NOMO-1 treated with DMSO at 0.1 percent for 48 hours (cell line): ENCODE measurements around the gene CARMIL3.
"Not testable (repeated sequence)": the region's sequence is repeated elsewhere in the genome, so short reads cannot be mapped to it uniquely, and the experiment has no call there.

Source experiments
- DNase-seq: peaks from one replicate; lab custom pipeline; 2025; ENCODE audit not compliant: unreplicated experiment; lab: John Stamatoyannopoulos, UW

Gene CARMIL3

DNA sequence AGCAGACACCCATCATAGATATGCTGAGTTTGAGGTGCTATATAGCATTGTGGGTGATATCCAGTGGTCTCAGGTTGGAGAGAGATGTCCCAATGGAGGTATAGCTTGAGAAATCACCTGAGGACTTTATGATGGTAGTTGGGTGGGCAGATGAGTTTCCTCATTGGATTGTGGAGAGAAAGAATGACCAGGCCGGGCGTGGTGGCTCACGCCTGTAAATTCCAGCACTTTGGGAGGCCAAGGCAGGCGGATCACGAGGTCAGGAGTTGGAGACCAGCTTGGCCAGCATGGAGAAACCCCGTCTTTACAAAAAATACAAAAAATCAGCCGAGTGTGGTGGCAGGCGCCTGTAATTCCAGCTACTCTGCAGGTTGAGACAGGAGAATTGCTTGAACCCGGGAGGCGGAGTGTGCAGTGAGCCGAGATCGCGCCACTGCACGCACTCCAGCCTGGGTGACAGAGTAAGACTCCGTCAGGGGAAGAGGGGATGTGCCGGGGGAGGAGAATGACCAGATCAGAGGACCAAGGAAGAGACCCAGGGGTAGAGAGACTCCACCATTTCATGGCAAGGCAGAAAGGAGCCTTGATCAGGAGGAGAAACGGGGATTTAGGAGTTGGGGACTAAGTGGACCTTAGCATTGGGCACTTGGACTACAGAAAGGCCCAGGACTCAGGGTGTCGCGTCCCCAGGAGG, 41.5 kb downstream of the CARMIL3 start:
- DNase-seq = no peak

DNA sequence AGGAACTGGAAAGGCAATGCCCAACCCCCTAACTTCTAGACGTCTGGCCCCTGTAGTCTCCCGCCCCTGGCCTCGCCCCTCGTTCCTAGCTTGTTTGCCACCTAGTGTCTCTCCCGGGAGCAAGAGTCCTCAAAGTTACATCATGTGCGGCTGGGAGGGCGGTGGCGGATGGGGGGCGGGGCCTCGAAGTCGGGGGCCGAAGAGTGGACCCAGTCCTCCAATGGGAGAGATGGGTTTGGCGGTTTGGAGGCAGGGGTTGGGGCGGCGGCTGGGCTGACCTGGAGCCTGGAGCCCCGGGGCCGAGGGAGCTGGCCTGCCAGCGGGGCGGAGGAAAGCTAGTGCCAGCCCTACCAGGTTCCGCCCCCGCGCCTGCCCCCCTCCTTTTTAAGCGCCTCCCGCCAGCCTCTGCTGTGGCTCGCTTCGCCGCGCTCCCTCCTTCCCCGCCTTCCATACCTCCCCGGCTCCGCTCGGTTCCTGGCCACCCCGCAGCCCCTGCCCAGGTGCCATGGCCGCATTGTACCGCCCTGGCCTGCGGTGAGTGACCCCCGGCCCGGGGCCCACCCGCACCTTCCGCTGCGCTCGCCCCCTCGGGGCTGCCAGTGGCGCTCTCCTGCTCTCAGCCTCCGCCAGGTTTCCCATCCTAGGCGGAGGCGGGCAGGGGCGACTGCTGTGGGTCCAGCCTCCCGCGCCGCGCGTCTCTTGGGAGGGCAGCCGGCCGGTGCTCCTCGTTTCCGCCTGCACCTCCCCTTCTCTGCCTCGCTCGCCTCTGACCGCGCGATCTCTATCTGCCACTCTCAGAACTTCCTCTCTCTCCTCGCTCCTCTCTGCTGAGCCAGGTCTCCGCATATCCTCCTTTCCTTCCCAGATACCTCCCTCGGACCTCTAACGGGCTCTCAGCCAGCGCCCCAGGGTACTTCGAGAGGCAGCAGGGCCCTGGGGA, 42.4 kb downstream of the CARMIL3 start, which contains the start of gene PCK2:
Gene PCK2, plus strand, starts transcription at position 411 of the 940 bp plus-strand sequence. Its CDS starts 95 bp downstream, at position 506.
- peak; percentile 93 for DNase-seq

DNA sequence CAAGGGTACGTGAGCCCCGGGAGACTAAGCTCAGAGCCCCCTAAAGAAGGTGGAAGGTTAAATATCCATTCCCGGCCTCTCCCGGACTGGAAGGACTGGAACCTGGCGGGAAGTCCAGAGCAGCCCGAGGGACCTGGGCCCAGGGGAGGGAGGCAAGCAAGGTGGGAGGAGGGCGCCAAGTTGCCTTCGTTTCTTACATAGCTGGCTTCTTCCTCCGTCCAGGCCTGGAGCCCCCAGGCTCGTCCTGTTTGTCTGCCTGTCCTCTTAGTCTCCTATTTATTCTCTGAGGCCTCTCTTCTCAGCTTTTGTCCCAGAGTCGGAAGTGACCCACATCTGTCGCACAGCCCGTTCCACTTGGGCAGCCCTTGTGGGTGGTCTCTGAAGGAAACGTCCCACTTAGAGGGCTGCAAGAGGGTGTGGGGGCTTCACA, 43.0 kb downstream of the CARMIL3 start:
- no peak for DNase-seq

DNA sequence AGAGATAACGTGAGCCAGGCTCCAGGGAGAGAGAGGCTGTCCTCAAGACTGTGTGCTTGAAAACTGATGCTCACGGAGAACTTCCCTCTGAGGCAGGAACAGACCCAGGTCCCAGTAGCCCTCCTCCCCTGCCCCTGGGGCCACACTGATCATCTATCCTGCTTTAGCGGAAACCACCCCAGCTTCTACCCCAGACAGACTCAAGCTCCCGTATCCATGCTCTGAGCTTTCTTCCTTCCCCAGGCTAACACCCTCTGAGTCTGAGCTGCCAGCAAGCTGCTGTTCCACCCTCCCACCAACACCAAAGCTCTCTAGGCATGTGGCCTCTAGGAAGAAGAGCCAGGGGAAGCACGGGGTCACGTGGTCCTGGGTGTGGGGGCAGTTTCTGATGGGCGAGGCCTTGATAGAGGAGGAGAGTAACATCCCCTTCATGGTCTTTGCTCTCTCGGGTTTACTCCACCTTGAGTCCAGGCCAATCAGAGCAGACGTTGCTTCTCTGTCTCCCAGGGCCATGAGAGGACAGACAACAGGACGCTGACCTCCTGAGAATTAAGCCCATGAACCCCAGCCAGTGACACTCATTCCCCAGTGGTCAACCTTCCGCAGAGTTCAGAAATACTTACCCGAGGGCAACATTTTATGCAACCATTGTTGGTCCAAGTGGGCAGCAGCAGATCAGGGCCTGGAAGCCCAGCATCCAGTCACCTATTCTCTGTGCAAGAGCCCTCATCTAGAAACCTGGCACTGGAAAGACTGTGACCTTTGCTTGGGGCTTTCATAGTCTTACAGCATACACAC, 43.7 kb downstream of the CARMIL3 start:
- DNase-seq = peak; percentile 45

DNA sequence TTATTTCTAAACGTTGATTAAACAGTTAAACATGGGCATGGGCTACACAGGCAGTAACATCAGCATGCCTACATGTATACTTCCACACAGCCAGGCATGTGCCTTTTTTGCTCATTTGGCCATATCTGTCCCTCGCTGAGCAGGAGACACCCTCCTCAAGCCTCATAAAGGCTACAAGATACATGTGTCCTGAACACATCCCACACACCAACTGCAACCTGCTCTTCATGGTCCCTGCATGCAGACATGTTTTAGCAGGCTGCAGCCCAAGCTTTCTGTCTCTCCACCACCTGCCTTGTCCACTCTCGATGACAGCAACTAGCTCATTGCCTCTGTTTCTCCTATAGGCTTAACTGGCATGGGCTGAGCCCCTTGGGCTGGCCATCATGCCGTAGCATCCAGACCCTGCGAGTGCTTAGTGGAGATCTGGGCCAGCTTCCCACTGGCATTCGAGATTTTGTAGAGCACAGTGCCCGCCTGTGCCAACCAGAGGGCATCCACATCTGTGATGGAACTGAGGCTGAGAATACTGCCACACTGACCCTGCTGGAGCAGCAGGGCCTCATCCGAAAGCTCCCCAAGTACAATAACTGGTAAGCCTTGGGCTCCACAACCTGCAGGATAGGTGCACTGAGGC, 44.9 kb downstream of the CARMIL3 start:
- no peak for DNase-seq

DNA sequence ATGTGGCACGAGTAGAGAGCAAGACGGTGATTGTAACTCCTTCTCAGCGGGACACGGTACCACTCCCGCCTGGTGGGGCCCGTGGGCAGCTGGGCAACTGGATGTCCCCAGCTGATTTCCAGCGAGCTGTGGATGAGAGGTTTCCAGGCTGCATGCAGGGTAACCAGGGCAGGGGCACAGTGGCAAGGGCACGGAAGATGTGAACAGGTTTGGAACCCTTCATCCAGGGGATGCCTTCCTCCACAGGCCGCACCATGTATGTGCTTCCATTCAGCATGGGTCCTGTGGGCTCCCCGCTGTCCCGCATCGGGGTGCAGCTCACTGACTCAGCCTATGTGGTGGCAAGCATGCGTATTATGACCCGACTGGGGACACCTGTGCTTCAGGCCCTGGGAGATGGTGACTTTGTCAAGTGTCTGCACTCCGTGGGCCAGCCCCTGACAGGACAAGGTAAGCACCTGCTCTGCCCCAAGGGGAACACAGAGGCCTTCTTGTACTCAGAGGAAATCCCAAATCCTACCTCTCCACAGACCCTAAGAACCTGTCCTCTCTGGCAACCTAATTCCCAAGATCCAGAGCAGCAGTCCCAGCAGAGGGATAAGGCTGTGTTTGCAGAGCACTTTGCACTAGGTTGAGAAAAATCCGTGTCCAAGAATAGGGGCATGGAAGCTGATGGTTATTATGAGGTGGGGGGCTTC, 46.6 kb downstream of the CARMIL3 start:
- no peak for DNase-seq

DNA sequence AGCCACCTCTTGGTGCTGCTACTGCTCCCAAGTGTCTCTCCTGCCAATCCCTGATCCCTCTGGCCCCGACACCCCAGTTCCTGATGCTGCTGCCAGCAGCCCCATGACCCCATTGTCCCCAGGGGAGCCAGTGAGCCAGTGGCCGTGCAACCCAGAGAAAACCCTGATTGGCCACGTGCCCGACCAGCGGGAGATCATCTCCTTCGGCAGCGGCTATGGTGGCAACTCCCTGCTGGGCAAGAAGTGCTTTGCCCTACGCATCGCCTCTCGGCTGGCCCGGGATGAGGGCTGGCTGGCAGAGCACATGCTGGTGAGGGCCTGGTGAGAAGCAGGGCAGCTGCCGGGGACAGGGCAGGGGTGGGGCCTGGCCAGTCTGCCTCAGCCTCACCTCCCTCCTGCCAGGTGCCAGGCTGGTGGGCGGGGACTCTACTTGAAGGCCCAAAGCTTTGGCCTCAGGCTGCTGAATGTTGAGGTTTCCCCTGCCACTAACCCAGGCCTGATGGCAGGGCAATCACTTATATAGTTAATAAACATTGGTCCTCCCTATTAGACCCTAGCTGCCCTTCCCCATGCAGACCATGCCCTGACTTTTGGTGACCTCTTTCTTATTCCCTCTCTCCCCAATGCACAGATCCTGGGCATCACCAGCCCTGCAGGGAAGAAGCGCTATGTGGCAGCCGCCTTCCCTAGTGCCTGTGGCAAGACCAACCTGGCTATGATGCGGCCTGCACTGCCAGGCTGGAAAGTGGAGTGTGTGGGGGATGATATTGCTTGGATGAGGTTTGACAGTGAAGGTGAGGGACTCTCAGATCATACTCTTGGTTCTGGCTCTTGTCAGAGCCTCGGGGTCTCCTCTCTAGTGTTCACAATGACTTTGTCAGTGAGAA, 47.4 kb downstream of the CARMIL3 start:
- no peak for DNase-seq

DNA sequence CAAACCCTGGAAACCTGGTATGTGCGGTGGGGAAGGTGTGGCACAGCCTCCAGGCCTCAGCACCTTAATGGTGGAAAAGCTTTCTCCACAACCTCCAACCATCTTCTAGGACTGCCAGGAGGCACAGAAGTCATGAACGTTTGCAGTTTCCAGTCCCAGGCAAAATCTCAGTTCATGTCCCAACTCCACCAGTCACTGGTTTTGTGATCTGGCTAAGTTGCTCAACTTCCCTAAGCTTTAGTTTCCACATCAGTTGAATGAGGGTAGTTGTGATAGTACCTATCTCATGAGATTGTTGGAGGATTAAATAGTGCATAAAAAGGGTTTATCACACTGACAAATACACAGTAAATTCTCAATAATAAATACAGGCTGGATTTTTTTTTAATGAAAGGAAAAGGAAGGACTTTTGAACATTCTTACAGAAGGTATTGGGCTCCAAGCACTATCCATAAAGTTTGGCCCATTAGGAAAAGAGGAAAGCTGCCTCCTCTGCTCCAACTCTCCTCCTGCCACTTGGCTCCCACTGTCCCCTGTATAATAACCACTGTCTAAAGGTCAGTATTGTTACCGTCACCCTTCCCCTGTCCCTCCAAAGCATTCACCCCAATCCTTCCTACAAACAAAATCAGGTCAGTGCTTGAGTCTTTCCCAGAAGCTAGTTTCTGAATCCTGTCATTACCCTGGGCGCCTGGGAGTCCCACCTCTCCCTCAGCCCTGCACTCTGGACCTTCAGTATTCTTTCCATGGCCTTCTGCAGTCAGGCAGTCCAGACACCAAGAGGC, 48.6 kb downstream of the CARMIL3 start:
- DNase-seq = peak; percentile 15

DNA sequence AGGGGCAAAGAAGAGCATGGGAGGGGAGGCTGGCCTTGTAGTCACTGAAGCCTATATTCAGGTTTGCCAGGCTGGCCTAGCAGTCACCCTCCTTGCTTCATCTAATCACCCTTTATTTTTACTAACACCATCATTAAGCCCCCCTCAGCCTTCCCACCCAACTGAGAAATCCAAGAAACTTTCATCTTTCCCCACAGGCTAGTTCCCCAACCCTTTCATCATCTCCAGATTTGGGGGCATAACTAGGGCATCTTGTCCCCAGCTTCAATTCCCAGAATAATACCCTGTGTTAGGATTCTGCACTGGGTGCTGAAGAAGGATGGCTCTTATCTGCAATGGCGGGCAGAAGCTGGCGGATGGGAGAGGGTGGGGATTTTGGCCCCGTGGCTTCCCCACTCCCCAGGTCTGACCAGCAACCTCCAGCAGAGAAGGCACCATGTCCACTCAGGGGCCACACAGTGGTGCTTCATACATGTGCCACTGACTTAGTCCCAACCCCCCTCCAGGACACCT, 49.2 kb downstream of the CARMIL3 start:
- no peak for DNase-seq

DNA sequence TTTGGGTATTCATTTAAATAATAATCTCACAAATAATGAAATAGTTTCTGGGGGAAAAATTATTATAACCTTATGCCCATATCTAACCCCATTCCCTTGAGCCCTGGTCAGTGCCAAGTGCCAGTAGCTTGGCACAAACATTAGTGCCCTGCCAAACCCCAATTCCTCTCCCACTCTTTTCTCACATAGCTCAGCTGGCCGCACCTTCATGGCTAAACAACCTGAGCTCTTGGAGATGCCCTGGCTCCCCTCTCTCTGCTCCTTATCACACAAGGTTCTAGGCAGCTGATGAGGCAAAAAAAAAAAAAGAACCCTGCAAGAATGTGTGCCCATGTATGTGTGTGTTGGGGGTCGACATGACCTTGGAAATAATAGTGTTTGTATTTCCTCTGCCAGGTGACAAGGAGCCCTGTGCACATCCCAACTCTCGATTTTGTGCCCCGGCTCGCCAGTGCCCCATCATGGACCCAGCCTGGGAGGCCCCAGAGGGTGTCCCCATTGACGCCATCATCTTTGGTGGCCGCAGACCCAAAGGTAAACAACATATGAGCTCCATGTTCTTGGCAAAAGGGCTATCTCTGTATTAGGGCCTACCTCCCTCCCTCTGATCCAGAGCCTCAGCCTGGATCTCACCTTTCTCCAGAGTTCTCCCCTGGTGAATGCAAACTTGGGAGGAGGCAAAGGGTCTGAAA, 50.7 kb downstream of the CARMIL3 start:
- no peak for DNase-seq

DNA sequence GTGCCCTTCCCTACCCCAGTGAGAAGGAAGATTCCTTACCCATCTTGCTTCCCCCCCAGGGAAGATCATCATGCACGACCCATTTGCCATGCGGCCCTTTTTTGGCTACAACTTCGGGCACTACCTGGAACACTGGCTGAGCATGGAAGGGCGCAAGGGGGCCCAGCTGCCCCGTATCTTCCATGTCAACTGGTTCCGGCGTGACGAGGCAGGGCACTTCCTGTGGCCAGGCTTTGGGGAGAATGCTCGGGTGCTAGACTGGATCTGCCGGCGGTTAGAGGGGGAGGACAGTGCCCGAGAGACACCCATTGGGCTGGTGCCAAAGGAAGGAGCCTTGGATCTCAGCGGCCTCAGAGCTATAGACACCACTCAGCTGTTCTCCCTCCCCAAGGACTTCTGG, 51.6 kb downstream of the CARMIL3 start:
- no peak for DNase-seq

DNA sequence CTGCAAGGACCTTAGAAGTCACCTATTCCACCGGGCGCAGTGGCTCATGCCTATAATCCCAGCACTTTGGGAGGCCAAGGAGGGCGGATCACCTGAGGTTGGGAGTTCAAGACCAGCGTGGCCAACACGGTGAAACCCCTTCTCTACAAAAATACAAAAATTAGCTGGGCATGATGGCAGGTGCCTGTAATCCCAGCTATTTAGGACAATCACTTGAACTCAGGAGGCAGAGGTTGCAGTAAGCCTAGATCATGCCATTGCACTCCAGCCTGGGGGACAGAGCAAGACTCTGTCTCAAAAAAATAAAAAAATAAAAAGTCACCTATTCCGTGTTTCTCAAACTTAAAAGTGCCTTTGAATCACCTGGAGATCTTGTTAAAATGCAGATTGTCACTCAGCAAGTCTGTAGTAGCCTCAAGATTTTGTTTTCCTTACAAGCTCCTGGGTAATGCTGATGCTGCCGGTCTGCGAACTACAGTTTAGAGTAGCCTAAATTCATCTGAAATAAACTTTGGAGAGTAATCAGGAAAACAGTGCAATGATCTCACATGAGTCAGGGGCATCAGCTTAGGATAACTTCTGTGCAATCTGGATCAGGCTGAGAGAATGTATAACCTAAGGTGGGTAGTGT, 53.9 kb downstream of the CARMIL3 start:
- DNase-seq = not testable (repeated sequence)

DNA sequence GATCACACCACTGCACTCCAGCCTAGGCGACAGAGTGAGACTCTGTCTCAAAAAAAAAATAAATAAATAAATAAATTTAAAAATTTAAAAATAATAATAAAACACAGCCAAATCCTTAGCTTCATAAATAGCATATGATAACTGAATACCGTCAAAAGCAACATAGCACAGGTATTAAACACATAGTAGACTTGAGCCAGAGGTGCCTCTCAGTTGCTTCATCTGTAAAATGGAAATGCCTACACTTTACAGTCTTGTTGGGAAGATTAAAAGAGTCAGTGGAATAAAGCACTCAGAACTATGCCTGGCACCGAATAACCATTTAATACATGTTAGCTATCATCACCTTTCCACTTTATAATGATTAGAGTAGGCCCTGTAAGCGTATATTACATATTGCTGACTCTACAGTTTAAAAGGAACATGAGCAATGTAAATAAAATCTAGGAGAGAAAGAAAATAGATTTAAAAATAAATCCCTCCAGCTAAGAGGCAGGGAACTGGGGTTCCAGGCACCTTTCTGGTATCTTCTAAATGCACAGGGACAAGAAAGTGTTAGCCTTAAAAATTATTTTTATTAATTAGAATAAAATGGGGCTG, 55.0 kb downstream of the CARMIL3 start:
- DNase-seq = no peak

DNA sequence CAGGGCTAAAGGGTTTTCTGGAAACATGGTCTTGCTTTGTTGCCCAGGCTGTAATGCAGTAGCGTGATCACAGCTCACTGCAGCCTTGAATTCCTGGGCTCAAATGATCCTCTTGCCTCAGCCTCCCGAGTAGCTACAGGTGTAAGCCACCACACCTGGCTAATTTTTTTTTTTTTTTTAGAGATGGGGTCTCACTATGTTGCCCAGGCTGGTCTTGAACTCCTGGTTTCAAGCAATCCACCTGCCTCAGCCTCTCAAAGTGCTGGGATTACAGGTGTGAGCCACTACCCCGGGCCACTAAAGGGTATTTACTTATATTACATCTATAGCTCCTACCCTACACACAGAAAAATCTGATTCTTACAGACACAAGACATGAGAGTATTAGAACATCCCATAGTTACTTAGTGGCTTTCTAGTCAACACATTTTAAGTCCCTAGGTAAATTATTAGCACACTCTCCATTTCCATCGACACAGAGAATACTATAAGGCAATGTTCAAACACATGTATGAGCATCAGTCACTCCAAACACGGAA, 56.6 kb downstream of the CARMIL3 start:
- DNase-seq = no peak

DNA sequence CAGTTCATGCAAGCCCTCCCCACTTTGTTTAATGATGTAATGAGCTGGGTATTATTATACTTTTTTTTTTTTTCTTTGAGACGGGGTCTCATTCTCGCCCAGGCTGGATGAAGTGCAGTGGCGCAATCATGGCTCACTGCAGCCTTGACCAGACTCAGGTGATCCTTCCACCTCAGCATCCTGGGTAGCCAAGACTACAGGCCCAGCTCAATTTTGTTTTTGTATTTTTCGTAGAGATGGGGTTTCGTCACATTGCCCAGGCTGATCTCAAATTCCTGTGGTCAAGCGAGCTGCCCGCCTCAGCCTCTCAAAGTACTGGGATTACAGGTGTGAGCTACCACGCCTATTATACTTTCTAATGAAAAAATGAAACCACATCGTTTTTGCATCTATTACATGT, 58.3 kb downstream of the CARMIL3 start:
- DNase-seq = no peak

DNA sequence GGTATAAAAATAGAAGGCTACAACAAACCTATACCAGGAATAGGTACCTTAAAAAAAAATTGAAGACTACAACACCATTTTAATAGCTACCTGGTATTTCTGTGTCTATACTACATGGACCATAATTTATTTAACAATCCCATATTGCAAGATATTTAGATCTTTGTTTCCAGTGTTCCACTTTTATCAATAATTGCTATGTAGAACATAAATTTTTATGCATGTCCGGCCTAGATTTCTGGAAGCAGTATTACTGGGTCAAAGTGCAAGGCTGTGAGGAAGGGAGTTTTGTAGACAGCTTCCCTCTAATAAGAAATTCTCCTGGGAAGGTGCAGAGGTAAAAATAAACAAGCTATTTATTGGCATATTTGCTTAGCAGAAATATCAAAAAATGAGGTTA, 58.7 kb downstream of the CARMIL3 start:
- DNase-seq = no peak
